Measurements from ENCODE around the gene CCL19.
"Not testable (repeated sequence)": the region's sequence is repeated elsewhere in the genome, so short reads cannot be mapped to it uniquely, and the experiment has no call there.

CCL19 gene

DNA sequence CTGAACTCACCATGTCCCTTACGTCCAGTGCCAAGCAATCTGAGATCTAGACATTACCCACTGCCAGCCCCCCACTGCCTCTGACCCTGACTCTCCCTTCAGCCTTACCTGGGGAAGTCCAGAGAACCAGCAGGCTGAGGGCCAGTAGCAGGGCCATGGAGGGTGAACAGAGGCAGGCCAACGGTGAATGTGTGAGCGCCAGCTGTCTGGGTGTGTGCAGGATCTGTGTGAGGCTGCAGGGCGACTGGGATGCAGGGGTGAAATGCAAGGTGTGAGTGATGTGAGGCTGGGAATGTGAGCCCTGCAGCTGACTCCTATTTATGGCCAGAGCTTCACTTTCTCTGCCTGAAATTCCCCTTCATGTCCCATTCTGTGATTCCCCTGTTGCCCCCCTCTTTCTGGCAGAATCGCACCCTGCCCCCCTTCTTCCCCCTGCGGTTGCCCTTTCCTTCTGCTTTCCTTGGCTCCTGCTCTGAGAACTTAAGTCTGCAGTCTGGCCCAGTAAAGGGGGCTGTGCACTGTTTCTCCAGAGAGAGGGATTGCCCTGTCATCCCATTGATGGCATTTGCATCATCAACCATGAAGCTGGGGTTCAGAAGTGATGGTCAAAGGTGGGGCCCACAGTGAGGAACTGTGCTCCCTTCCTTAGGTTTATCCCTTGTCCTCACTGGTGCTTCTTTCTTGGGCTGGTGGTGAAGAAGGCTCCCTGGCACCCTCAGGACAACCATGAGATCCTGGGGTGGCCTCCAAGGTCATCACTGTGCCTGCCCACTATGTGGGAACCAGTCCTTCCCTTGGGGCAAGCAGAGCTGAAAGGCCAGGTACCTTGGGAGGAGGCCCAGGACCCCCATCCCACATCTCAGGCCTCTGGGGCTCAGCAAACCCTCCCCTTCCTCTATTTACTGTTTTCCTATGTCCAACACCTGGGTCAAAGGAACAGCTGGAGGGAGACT, at the start of gene CCL19:
Gene CCL19, minus strand, starts transcription at position 294 of the 953 bp plus-strand sequence. Its CDS starts 137 bp downstream, at position 157.
- no peak for DNase-seq

DNA sequence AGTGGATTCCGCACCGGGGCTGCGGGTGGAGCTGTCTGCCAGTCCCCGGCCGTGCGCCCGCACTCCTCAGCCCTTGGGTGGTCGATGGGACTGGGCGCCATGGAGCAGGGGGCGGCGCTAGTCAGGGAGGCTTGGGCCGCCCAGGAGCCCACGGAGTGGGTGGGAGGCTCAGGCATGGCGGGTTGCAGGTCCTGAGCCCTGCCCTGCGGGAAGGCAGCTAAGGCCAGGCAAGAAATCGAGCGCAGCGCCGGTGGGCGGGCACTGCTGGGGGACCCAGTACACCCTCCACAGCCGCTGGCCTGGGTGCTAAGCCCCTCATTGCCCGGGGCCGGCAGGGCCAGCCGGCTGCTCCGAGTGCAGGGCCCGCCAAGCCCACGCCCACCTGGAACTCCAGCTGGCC, 49.1 kb upstream of the CCL19 start:
- DNase-seq: not testable (repeated sequence)

DNA sequence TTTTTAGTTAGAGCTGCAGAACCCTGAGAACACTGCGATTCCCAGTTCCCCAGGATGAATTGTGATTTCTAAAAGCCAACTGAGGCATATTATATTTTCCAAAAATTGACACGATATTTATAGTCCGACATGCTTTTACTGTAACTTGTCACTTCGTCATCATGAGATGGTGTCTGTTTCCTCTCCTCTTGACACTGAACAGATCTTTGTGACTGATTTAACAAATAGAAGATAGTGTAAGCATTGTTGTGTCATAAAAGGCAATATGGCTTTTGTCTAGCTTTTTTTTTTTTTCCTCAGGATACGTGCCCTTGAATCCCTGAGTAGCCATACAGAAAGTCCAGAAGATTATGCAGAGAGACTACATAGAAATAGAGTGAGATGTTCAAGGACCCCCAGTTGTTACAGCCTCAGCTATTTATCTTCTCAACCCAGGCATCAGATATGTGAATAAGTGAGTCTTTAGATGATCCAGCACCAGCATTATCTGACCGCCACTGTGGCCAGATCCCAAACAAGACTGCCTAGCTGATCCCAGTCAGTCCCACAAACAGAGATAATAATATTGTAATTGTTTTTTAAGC, 46.7 kb upstream of the CCL19 start:
- no peak for DNase-seq

DNA sequence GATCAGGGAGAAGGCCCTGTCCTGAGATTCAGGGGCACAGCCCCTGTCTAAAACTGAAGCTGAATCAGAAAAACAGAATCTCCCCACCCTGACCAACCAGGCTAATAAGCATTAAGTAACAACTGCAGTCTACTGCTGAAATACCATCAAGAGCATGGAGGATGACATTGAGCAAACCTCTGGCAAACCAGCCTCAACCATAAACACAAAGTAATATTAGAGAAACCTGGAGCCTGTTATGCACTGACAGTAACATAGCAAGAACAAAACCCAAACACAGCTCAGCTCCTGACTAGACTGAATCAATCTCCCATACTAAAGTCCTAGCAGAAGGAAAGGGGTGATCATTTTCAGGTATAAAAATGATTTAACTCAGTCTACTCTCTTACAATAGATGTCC, 43.6 kb upstream of the CCL19 start:
- DNase-seq: no peak

DNA sequence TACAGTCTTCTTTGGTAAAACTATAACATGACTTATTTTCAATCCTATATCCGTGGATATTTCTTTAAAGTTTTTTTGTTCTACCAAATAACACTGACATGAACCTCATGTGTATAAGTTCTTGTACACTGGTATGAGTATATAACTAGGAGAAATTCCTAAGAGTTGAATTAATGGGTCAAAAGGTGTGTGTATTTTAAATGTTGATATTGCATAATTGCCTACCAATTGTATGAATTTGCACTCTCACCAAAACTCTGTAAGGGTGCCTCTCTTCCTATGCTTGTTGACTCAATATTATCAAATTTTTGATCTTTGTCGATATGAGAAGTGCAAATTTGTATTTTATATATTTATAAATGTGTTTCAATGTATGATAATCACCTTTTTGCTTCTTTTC, 41.8 kb upstream of the CCL19 start:
- DNase-seq: no peak

DNA sequence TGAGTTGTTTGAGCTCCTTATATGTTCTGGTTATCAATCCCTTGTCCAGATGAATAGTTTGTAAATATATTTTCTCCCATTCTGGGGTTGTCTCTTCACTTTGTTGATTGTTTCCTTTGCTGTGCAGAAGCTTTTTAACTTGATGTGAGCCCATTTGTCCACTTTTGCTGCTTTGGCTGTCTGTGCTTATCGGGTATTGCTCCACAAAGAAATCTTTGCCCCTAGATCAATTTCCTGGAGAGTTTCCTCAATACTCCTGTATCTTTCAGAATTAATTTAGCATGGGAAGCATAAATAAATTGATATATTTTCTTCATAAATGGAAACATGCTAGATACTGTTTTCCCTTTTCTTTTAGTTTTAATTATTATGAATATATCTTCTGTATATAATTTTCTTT, 41.4 kb upstream of the CCL19 start:
- no peak for DNase-seq

DNA sequence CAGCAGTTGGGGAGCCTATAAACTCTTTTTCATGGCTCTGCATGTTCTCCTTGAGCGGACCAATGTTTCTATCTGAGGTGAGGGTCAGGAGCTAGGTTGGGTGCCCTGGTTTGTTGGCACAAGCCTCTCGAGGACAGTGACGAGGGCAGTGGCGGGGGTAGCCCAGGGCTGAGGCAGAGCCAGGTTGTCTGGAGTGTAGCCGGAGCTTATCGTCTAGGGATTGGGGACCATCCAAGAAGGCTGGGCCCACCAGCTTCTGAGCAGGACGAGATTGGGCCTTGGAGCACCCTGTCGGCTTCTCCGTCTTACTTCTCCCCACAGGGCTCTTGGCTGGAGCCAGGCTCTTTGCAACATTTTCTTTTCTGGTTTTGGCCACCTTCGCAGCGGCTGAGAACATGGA, 32.1 kb upstream of the CCL19 start:
- no peak for DNase-seq

DNA sequence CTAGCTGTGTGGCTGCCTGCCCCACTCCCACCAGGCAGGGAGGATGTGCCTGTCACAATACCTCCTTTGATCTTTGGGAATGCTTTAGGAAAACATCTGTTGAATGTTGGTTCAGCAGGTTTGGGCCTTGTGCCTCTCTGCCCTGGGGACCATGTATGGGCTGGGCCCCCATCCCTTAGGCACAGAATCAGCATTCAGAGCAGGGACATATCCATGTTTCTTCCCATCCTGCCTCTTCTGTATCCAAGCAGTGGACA, 28.6 kb upstream of the CCL19 start:
- not testable (repeated sequence) for DNase-seq

DNA sequence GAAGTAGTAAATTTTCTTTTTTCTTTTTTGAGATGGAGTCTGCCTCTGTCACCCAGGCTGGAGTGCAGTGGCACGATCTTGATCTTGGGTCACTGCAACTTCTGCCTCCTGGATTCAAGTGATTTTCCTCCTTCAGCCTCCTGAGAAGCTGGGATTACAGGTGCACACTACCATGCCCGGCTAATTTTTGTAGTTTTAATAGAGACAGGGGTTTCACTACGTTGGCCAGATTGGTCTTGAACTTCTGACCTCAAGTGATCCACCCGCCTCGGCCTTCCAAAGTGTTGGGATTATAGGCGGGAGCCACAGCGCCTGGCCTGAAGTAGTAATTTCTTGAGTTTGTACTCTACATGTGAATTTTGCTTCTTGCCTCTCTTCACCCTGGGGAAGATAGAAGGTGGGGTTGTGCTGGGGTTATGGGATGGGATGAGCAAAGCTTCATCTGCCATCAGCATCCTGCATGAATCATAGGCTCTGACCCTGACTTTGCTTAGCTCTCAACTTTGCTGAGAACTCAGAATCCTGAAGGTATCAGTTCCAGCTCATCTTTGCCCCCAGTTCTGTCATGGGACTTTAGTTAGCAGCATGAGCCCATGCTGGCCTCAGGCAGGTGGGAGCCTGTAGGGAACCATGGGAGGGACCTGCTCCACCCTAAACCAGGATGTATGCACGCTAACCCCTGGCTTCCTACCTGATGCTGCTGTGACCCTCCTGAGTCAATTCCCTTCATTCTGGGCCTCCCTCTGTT, 28.1 kb upstream of the CCL19 start:
- DNase-seq: no peak

DNA sequence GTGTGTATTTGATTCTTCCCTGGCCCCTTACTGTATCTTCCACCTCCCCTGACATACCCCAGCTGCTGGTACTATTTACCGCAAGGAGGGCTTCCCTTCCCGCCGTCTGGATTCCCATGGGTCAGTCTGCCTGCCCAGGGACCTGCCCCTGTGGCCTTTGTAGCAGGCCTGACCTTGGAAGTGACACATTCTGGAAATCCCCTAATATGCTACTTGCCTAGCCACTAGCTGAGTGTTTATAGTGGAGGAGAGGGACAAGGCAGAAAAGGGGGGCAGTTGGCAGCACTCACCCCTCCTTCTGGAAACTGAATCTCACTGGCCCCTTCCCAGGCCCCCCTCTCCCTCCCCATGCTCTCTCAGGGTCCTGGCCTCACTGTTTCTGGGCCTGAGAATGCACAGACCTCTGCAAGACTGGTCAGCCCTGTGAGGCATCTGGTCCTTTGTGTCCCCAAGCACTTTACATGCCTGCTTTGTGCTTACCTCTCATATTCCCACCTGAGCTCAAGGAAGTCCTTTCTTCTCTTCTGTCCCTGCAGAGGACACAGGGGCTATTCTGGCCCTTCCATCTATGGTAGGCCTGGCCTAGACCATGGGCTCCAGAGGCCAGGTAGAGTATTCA, 27.0 kb upstream of the CCL19 start:
- no peak for DNase-seq

DNA sequence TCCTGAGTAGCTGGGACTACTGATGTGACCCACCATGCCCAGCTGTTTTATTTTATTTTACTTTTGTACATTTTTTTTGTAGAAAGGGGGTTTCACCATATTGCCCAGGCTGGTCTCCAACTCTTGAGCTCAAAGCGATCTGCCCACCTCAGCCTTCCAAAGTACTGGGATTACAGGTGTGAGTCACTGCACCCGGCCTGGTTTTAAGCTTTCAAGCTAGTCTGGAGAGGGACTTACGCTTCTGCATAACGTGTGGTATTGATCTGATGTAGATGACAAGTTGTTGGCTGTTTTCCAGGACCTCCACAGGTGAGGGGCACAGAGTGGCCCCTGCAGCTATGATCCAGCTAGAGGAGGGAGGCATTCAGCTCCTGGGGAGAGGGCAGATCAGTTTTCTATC, 25.6 kb upstream of the CCL19 start:
- DNase-seq: no peak

DNA sequence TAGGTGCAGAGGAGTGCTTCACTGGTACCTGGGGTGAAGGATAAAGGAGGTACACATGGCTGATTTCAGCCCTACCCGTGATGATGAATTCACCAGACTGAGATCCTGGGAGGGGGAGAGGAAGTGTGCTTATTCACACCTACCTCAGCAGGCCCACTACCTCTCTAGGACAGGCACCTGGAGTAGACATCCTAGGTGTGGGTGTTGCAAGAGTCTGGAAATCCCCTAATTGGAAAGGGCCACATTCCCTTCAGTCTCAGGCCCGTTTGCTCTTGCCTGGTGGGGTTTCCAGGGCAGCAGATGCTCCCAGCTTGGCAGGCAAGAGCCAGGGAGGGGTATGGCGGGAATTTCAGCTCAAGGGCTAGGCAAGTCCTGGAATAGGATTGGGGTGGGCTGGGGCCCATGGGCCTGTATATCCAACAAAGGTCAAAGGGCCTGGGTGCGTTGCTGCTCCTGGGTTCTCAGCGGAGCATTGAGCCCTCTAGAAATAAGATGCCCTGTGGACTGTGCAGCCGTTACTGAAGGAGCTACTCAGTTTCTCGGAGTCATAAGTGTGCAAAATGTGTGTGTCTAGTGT, 24.7 kb upstream of the CCL19 start:
- DNase-seq: no peak

DNA sequence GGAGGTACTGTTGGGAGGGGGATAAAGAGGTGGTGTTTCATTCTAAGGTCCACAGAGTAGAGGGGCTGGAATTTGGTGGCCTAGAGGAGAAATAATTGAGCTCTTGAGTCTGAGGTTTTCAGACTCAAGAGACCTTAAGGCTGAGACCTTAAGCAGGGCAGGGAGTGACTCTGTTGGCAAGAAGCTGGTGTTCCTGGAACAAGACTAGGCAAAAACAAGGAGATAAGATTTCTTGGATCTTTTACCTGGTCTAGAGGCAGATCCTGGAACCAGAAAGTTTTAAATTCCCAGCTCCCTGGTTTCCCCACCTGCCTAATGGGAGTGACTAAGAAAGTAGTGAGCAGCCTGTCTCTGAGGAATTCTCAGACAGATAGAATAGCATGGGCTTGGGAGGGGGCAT, 22.9 kb upstream of the CCL19 start:
- DNase-seq: no peak

DNA sequence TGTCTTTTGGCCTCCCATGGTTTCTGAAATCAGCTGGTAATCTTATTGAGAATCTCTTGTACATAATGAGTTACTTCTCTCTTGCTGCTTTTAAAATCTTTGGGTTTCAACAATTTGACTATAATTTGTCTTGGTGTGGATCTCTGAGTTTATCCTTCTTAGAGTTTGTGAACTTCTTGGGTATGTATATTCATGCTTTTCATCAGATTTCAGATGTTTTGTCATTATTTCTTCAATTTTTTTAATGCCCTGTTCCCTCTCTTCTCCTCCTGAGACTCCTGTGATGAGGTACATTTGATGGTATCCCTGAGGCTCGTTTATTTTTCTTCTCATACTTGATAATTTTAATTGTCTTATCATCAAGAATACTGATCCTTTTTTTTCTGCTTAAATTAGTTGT, 21.1 kb upstream of the CCL19 start:
- DNase-seq: no peak

DNA sequence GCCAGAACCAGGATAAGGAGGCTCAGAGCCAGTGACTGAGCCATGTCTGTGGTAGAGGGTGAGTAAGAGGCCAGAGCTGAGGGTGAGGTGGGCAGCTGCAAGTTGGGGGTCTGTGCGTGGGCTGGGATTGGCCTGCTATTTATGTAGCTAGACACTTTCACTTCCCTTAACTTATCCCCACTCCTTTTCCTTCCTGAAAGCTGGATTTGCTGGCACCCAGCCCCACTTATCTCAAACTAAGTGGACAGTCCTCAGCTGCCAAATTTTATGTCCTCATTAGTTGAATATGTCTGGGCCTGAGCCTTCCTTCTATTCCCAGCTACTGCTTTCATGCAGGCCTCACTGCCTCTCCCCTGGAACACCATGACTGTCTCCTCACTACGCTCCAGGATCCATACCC, 18.9 kb upstream of the CCL19 start, which contains the start of gene CCL21:
Gene CCL21, minus strand, starts transcription at position 114 of the 400 bp plus-strand sequence. Its CDS starts 70 bp downstream, at position 44.
- DNase-seq: peak in 1 of 56 donors; percentile 2

DNA sequence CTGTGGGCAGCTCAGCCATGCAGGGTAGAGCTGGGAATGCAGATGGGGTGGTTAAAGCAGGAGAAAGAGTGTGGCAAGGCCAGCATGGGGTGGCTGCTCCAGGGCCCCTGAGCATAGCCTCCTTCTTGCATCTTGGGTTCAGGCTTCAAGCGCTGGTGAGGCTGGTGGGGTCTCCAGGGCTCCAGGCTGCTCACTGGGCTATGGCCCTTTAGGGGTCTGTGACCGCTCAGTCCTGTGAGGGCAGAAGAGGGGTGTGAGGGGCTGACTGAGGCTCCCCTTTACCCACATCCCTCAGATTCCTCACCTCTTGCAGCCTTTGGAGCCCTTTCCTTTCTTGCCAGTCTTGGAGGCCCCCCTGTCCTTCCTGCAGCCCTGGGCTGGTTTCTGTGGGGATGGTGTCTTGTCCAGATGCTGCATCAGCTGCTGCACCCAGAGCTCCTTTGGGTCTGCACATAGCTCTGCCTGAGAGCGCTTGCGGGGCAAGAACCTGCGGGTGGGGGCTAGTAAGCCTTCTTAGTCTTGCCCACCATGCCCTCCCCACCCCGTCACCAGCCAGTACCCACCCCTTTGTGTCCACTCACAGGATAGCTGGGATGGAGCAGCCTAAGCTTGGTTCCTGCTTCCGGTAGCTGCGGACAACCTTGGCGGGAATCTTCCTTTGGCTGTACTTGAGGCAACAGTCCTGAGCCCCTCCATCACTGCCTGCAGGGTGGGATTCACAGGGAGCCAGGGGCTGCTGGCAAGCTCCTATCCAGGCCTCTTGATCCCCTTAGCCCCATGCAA, 18.3 kb upstream of the CCL19 start:
- DNase-seq: no peak

DNA sequence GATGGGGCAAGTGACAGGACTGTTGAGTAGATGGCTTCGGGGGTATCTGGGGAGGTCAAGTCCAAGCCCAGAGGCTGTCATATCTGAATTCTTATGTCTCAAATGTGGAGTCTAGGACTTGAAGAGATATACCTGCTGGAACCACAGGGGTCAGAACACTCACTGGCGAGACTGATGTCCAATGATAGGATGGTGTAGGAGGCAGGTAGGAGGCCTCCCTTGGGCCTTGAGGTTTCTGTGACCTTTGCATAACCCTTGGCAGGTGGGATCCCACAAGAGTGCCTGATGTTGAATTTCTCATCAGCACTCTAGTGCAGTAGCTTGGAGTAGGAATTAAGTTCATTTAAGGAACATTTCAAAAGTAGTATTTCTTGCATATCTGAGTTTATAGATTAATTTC, 16.1 kb upstream of the CCL19 start:
- DNase-seq: no peak

DNA sequence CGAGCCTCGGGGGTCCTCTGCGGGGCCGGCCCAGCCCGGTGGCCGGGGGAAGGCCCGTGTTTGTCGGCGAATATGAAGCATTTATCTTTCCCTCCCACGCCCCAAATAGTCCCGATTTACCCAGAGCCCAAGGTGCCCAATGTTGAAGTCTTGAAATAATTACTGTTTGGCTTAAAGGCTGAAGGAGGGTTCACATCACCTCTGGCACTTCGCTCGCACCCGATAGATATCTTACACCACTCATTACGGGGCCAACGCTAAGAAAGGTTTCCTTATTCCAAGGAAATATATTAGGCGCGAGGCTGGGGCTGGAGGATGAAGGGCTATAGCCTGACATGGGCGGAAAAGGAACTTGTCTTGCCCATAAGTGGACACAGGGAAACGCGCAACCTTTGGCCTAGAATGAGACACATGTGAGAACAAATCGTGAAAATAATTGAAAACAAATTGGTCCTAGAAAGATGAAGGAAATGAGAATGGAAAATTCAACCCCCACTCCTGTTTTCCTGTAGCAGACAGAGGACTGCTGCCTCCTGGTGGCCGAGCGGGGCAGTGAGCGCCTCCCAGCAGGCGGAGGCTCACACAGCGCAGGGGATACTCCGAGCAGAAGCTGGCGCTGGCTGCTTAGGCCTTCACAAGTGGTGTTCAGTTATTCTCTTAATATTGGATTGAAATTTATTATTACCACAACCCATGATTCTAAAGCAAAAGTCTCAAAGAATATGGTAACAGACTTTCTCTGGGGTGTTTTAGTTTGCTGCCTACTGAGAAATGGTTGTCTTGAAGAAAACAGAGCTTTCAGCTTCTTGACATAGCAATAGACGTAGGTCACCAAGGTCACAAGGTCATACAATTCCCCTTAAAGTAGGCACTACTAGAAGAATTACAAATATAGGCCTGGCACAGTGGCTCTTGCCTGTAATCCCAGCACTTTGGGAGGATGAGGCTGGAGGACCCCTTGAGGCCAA, 11.0 kb upstream of the CCL19 start:
- DNase-seq: peak in 55 of 56 donors; percentile 6 to 90 (median 62)

DNA sequence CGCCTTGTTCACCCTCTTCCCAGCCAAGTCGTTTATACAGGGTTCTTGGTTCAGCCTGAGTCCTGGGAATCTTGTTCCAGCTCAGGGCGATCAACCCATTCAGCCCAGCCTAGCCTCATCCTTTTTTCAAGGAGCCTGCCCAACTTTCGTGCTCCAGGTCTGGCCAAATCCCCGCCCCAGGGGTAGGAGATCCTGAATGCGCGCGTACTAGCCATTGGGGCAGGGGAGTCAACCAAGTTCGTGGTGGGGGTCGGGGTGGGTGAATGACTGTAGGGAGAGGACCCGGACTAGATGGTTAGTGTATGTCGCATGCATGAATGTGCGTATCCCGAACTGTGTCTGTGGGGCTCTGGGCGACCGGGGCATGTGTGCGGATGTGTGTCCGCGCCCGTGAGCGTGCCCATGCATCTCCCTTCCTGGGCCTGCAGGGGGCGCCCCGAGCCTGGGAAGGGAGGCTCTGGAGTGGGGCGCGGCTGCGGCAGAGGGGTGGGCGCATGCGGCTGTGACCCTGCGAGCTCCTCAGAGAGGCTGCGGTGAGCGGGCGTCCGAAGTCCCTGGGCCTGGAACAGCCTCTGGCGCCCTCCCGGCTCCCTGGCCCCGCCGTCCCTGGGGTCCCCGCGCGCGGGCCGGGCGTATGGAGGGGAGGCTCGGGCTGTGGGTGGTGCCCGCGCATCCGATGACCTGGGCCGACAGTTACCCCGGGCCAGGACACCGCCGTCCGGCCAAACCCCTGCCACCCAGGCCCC, 10.1 kb upstream of the CCL19 start:
- peak in 47 of 56 donors; percentile 15 to 75 (median 45) for DNase-seq

Measured in amygdala (tissue), 56 donors.